HepG2 (cell line): ENCODE results near the gene HES6. TPM values are rescaled to one million over a fixed set of nuclear protein-coding genes. Genes with fewer than 3 reads are reported as not detected.

Experiments used
- ATF6 ChIP-seq: sonication (generic); formaldehyde crosslinking; conservative IDR thresholded peaks from 2 replicates; pipeline ENCODE4 v1.4.0; 2020; ENCODE audit warnings: missing genetic modification reagents
- BCL3 ChIP-seq: sonication (generic); formaldehyde crosslinking; IDR thresholded peaks from 2 replicates; pipeline ENCODE4 v1.5.1; 2020; ENCODE audit warnings: mild to moderate bottlenecking, missing genetic modification reagents, moderate library complexity
- KAT7 ChIP-seq: IDR thresholded peaks from 2 replicates; pipeline ENCODE4 v1.6.1; 2018; ENCODE audit warnings: borderline replicate concordance, missing compliant biosample characterization
- MXI1 ChIP-seq: IDR thresholded peaks from 3 replicates; pipeline ENCODE4 v1.6.1; 2012; ENCODE audit warnings: low read depth, low read length, inconsistent platforms, borderline replicate concordance
- MYNN ChIP-seq: sonication (generic); formaldehyde crosslinking; IDR thresholded peaks from 2 replicates; pipeline ENCODE4 v1.4.0; 2020; ENCODE audit warnings: mild to moderate bottlenecking, low read depth, missing genetic modification reagents
- SIX4 ChIP-seq: sonication (generic); formaldehyde crosslinking; IDR thresholded peaks from 2 replicates; pipeline ENCODE4 v1.4.0; 2020; ENCODE audit warnings: missing genetic modification reagents
- SMYD3 ChIP-seq: sonication (generic); formaldehyde crosslinking; IDR thresholded peaks from 2 replicates; pipeline ENCODE4 v1.8.1; 2023; ENCODE audit warnings: mild to moderate bottlenecking, missing genetic modification reagents
- TFAP4 ChIP-seq: sonication (generic); IDR thresholded peaks from 2 replicates; pipeline ENCODE4 v1.6.1; 2016; ENCODE audit warnings: low read depth, borderline replicate concordance
- USF2 ChIP-seq, 2 experiments: sonication (generic) in 1 of 2; formaldehyde crosslinking in 1 of 2; IDR thresholded peaks; 2 replicates each; pipeline versions ENCODE4 v1.5.1 to v1.6.1; 2011 to 2020; ENCODE audit warnings: borderline replicate concordance in 1 of 2, low read depth in 1 of 2, low read length in 1 of 2, mild to moderate bottlenecking in 1 of 2, missing genetic modification reagents in 1 of 2, moderate library complexity in 1 of 2
- ZBTB4 ChIP-seq: sonication (generic); formaldehyde crosslinking; IDR thresholded peaks from 2 replicates; pipeline ENCODE4 v1.4.0; 2020; ENCODE audit warnings: missing genetic modification reagents, mild to moderate bottlenecking, borderline replicate concordance
- ZHX1 ChIP-seq: sonication (generic); formaldehyde crosslinking; IDR thresholded peaks from 2 replicates; pipeline ENCODE4 v1.8.1; 2022; ENCODE audit warnings: low read depth, mild to moderate bottlenecking, missing genetic modification reagents
- ZNF124 ChIP-seq: sonication (generic); formaldehyde crosslinking; IDR thresholded peaks from 2 replicates; pipeline ENCODE4 v1.4.0; 2020; ENCODE audit warnings: missing genetic modification reagents
- ZNF446 ChIP-seq: sonication (generic); formaldehyde crosslinking; IDR thresholded peaks from 2 replicates; pipeline ENCODE4 v1.5.0; 2020; ENCODE audit warnings: mild to moderate bottlenecking, missing genetic modification reagents
- ZNF572 ChIP-seq: sonication (generic); formaldehyde crosslinking; IDR thresholded peaks from 2 replicates; pipeline ENCODE4 v1.5.1; 2020; ENCODE audit warnings: mild to moderate bottlenecking, missing genetic modification reagents
- polyA plus RNA-seq, 8 experiments: library from polyadenylated mRNA; depleted of rRNA in 3 of 8; stranded (reverse) in 7 of 8; unstranded in 1 of 8; fragments of >200 nt; fragmentation: Illumina TruSeq in 4 of 8; extraction: Trizol in 4 of 8; gene quantifications; 2 replicates each; pipeline versions ENCODE4 v1.2.1 to v1.2.3, GENCODE V29; 2011 to 2016; ENCODE audit warnings: low read depth in 4 of 8, missing spikeins in 1 of 8, mixed read lengths in 1 of 8; ENCODE audit not compliant: insufficient read depth in 1 of 8
- total RNA-seq, 5 experiments: library from RNA; depleted of rRNA; stranded (reverse); fragments of >200 nt; fragmentation: Illumina TruSeq; extraction: Trizol; gene quantifications; 2 replicates each; pipeline ENCODE4 v1.2.3, GENCODE V29; 2016; ENCODE audit warnings: low read depth in 1 of 5

HES6 gene
- total and polyA plus RNA-seq, 2 of the 13 experiments (the other 11 are each of a cell fraction or from before 2014, with no cell fraction given), result 19.5 to 82.8 TPM

- TF ChIP-seq TFAP4, result no peak
- TF ChIP-seq ZBTB4 (CRISPR knock-in tag), result no peak; the same call in 1 of the 2 replicates
- TF ChIP-seq BCL3 (CRISPR knock-in tag), result no peak
- 0 out of 2 replicates have a peak, but pooled peaks have one; percentile 2 for TF ChIP-seq ZHX1 (CRISPR knock-in tag)
- TF ChIP-seq SMYD3 (CRISPR knock-in tag), result peak; percentile 72; the same call in 1 of the 2 replicates
- TF ChIP-seq ZNF124 (CRISPR knock-in tag), result peak; percentile 63; the same call in 1 of the 2 replicates
- TF ChIP-seq SIX4 (CRISPR knock-in tag), result no peak; the same call in 1 of the 2 replicates
- TF ChIP-seq KAT7 (CRISPR knock-in tag), result no peak
- TF ChIP-seq ZNF446 (CRISPR knock-in tag), result peak; percentile 92; the same call in 1 of the 2 replicates
- no peak for TF ChIP-seq ATF6 (CRISPR knock-in tag)
- no peak for TF ChIP-seq USF2 (IDR thresholded peaks at IDR 0.05; ENCODE audit: low read depth, low read length)
- TF ChIP-seq USF2 (CRISPR knock-in tag; IDR thresholded peaks at IDR 0.05; ENCODE audit: borderline replicate concordance), result no peak
- no peak for TF ChIP-seq ZNF572 (CRISPR knock-in tag)
- peak; percentile 23; the same call in 1 of the 3 replicates for TF ChIP-seq MXI1
- TF ChIP-seq MYNN (CRISPR knock-in tag), result 0 out of 2 replicates have a peak, but pooled peaks have one; percentile 76
Measured at GRCh38 chr2:238203094-238203972, 36.5 kb downstream of the HES6 start, which contains the start of gene ILKAP (continued).
